Activated CD8-positive, alpha-beta memory T cell treated with anti-CD3 and anti-CD28 coated beads for 4 hours (primary cell): ENCODE results near the gene HCN2.
"Not testable (repeated sequence)": the region's sequence is repeated elsewhere in the genome, so short reads cannot be mapped to it uniquely, and the experiment has no call there.

Experiments
- DNase-seq, 2 donors: peaks; one replicate each; pipeline ENCODE4 v3.0.0-alpha.2; 2020; ENCODE audit warnings: low read depth in 2 of 2

The HCN2 gene

DNA sequence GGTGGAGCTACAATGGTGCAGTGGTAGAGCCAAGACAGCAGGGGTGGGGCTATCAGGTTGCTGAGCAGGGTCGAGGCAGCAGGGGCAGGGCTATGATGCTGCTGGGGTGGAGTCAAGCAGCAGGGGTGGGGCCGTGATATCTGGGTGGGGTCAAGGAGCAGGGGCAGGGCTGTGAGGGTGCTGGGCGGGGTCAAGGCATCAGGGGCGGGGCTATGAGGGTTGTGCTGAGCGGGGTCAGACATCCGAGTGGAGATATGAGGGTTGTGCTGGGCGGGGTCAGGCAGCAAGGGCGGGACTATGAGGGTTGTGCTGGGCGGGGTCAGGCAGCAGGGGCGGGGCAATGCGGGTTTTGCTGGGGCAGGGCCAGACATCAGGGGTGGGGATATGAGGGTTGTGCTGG, 14.7 kb downstream of the HCN2 start:
- no peak for DNase-seq

DNA sequence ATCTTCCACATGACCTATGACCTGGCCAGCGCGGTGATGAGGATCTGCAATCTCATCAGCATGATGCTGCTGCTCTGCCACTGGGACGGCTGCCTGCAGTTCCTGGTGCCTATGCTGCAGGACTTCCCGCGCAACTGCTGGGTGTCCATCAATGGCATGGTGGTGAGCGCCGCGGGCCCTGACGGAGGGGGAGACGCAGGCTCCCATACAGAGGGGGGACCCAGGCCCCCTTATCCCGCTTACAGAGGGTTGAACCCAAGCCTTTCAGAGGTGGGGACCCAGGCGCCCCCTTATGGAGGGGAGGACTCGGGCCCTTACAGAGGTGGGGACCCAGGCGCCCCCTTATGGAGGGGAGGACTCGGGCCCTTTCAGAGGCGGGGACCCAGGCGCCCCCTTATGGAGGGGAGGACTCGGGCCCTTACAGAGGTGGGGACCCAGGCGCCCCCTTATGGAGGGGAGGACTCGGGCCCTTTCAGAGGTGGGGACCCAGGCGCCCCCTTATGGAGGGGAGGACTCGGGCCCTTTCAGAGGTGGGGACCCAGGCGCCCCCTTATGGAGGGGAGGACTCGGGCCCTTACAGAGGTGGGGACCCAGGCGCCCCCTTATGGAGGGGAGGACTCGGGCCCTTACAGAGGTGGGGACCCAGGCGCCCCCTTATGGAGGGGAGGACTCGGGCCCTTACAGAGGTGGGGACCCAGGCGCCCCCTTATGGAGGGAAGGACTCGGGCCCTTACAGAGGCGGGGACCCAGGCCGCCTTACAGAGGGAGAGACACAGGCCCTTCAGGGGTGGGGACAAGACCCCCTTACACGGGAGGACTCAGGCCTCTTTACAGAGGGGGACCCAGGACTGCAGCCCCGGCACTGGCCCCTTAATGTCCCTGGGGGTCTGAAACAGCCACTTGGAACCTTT, 15.6 kb downstream of the HCN2 start:
- not testable (repeated sequence) for DNase-seq

DNA sequence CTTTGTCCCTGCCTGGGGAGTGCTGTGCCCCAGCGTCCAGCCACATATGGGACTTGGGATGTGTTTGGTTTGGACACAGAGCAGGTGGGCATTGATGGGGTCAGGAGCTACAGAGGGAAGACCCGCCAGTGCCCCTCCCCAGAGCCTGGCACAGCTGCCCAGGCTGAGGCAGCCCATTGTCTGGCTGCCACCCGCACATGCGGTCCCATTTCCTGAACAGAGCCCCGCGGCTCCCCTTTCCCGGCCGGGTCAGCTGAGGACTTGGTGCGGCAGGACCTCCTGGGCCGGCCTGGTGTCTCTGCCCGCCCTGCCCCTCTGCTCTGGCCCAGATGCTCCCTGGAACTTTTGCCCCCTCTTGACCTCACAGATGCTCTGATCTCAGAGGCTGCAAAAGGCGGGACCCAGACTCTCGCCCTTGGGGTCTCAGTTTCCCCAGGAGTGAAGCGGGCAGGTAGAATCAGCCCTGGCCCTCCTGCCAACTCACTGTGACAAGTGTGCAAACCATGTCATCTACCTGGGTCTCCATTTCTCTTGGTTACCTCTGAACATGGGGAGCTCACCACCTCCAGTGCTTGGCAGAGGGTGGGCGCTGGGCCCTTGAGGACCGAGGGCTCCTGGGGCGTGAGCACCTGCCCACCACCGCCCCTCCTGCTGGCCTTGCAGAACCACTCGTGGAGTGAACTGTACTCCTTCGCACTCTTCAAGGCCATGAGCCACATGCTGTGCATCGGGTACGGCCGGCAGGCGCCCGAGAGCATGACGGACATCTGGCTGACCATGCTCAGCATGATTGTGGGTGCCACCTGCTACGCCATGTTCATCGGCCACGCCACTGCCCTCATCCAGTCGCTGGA, 17.8 kb downstream of the HCN2 start:
- no peak for DNase-seq

DNA sequence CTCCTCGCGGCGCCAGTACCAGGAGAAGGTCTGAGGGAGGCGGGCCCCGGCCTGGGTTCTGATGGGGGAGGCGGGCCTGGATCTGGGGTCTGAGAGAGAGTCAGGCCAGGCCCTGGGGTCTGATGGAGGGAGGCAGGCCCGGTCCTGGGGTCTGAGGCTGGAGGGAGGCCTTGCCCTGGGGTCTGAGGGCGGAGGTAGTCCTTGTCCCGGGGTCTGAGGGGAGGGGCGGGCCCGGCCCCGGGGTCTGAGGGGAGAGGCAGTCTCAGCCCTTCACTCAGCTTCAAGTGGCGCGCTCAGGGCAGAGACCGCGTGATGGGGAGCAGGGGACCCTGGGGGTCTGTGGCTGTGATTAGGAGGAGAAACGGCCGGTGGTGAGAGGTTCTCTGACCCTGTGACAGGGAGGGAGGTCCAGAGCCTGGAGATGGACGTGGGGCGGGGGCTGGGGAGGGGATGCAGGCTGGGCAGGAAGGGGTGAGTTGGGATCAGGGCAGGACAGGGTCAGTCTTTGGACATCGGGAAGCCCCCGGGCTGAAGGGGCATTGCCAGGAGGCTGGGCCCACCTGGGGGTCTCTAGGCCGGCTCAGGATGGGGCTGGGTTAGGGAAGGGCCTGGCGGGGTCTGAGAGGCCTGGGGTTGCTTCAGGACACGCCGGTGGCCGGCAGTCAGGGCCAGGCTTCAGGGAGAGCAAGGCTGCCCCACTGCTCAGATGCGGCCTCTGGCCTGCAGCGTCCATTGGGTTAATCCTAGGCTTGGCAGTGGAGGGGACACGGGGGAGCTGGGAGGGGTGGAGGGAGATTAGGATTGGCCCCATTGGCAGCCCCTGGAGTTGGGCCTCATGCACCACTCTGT, 18.7 kb downstream of the HCN2 start:
- no peak for DNase-seq

DNA sequence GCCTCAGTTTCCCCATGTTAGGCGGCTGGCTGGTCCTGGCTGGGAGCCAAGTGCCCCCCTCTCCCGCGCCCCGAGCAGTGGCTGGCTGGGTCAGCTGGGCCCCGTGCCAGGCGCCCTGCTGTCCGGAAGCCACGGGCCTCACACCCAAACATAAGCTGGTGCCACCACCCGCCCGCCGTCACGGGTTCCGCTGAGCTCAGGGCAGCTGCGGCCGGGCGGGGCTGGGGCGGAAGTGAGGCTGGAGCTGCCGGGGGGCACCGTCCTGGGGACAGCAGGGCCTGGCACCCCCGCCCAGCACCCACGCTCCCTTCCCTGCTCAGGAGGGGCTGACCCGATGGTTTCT, 19.3 kb downstream of the HCN2 start:
- DNase-seq, result no peak

DNA sequence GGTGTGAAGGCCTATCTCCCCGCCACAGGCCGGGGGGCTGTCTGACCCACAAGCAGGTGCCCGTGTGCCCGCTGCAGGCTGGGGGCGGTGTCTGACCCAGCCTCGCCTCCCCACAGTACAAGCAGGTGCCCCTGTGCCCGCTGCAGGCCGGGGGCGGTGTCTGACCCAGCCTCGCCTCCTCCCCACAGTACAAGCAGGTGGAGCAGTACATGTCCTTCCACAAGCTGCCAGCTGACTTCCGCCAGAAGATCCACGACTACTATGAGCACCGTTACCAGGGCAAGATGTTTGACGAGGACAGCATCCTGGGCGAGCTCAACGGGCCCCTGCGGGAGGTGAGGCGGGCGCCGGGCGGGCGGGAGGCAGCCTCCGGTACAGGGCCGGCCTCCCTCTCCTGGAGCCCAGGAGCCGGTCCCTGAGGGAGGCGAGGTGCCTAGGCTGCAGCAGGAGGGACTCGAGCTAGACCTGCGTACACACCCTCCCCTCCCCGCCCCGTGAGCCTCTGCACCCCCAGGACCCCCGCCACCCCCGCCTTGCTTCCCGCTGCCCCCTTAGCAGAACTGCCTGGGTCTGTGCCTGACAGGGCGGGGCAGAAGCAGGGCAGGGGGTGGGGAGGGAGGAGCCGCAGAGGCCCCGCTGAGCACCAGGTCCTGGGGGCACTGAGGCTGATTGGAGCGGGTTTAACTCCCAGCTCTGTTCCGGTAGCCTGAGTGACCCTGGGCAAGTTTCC, 20.6 kb downstream of the HCN2 start:
- DNase-seq, result no peak

DNA sequence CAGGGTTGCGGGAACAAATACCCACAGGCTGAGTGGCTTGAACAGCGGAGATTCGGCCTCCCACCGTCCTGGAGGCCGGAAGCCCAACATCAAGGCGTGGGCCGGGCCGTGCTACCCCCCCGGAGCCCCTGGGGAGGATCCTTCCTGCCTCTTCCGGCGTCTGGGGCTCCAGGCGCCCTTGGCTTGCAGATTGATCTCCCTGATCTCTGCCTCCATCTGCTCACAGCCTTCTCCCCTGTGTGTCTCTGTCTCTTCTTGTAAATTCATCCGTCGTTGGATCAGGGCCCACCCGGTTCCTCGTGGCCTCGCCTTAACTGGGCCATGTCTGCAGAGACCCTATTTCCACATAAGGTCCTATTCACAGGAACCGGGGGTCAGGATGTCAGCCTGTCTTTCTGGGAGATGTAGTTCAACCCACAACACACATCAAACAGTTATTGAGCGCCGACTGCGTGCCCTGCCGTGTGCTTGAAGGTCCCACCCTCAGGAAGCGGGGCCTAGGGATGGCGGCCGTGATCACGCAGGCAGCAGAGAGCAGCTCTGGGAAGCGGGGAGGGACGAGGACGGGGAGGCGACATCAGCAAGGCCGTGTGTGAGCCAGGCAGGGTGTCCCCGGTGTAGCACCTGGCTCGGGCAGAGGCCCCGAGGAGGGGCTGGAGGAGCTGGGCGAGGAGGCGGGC, 21.3 kb downstream of the HCN2 start:
- peak in 1 of 2 donors; percentile 27 for DNase-seq

DNA sequence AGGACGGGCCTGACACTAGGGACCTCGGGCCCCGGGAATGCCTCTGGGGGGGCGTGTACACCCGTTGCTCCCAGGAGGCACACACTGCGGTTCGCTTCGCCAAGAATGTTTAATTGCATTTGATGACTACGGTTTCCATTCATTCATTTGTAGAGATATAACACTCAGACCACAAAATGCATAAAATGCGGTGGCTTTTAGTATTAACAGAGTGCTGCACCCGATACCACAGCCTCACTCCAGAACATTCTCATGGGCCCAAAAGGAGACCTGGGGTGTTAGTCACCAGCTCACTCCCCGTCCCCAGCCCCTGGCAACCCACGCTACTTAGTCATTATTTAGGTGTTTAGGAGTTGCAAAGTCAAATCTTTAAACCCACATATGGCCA, 21.8 kb downstream of the HCN2 start:
- peak; percentile 45 to 61 for DNase-seq

DNA sequence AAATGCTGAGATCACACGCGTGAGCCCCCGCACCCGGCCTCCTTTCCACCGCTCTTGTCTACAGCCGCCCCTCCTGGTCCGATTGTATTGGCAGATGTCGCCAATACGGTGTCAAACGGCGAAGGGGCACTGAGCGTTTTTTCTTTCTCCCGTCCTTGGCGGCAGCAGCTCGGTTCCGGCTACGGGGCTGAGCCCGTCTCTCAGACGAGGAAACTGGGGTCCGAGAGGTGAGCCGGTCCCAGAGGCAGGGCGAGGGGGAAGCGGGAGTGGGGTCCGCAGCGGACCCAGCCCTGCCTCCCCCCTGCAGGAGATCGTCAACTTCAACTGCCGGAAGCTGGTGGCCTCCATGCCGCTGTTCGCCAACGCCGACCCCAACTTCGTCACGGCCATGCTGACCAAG, 23.3 kb downstream of the HCN2 start:
- no peak for DNase-seq

DNA sequence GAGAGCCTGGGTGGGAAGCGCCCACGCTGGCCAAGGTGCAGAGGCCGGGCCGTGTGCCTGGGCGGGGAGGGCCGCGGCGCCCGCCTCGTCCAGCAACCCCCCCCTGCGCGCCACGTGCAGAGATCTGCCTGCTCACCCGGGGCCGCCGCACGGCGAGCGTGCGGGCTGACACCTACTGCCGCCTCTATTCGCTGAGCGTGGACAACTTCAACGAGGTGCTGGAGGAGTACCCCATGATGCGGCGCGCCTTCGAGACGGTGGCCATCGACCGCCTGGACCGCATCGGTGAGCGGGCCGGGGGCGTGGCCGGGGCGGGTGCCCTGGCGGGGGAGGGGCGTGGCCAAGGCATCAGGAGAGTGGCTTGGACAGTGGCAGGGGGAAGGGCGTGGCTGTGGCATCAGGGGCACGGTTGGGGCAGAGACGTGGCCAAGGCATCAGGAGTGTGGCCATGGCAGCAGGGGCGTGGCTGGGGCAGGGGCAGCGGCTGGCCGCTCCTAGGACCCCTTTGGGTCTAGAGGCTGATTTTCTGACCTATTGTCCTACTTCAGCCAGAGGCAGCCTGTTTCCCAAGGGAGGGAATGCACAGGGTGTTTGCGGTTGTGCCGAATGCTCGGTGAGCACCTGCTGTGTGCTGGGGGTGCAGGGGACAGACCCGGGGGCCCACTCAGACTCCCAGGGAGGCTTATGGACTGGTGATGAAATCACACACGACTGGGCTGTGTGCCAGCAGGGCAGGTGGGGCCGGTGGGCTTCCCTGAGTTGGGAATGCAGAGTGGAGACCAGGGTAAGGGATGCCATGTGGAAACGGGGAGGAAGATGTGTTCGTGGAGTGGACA, 24.3 kb downstream of the HCN2 start:
- DNase-seq, result no peak

DNA sequence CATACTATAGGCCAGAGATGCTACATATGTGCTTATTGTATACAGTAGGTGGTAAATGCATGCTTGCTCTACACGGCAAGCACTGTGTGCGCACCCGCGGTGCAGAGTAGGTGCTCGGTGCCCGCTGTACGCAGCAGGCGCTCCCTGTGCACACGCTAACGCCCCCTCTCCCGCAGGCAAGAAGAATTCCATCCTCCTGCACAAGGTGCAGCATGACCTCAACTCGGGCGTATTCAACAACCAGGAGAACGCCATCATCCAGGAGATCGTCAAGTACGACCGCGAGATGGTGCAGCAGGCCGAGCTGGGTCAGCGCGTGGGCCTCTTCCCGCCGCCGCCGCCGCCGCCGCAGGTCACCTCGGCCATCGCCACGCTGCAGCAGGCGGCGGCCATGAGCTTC, 25.9 kb downstream of the HCN2 start:
- DNase-seq, result no peak

DNA sequence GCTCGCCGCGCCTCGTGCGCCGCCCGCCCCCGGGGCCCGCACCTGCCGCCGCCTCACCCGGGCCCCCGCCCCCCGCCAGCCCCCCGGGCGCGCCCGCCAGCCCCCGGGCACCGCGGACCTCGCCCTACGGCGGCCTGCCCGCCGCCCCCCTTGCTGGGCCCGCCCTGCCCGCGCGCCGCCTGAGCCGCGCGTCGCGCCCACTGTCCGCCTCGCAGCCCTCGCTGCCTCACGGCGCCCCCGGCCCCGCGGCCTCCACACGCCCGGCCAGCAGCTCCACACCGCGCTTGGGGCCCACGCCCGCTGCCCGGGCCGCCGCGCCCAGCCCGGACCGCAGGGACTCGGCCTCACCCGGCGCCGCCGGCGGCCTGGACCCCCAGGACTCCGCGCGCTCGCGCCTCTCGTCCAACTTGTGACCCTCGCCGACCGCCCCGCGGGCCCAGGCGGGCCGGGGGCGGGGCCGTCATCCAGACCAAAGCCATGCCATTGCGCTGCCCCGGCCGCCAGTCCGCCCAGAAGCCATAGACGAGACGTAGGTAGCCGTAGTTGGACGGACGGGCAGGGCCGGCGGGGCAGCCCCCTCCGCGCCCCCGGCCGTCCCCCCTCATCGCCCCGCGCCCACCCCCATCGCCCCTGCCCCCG, 26.5 kb downstream of the HCN2 start:
- DNase-seq, result no peak

DNA sequence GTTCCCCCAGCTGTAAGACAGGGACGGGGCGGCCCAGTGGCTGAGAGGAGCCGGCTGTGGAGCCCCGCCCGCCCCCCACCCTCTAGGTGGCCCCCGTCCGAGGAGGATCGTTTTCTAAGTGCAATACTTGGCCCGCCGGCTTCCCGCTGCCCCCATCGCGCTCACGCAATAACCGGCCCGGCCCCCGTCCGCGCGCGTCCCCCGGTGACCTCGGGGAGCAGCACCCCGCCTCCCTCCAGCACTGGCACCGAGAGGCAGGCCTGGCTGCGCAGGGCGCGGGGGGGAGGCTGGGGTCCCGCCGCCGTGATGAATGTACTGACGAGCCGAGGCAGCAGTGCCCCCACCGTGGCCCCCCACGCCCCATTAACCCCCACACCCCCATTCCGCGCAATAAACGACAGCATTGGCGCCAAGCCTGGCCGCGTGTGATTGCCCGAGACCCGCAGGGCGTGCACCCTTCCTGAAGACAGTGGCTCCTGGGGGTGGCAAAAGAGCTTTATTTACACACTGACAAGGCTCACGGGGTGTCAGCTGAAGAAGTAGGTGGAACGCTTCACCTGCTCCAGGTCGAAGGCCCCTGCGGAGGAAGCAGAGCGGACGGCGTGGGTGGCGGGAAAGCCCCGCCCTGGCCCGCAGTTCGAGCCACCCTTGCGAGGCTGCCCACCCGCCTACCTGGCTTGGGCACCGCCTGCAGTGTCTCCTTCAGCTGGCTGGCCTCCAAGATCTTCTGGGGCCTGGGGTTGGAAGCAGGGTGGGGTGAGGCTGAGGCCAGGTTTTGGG, 27.3 kb downstream of the HCN2 start:
- no peak for DNase-seq

DNA sequence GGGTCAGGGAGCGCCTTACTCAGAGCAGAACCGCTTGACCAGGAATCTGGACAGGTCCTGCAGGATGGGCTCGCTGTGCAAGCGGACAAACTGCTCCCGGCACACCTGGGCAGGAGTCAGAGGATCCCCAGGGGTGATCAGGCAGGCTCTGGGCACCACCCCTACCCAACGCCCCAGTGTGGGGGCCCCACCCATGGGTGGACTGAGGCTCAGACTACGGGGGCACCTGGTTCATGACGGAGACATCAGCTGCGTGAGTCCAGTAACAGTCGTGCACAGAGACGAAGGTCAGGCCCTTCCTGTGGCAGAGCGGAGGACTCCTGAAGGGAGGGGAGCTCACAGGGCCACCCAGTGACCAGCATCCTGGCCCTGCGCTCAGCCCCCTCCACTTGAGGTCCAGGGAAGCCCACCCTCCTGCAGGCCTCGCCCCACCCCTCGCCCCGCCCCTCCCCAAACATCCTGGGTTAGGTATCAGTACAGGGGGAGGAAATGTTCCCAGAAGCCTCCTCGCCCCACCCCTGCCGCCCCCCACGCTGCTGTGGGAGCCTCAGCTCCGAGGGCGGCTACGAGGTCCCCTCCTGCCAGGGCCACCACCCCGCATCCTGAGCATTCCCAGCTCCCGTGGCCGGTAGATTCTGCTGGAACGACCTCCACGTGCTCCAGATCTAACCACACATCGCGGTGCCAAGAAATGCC, 28.0 kb downstream of the HCN2 start:
- no peak for DNase-seq

DNA sequence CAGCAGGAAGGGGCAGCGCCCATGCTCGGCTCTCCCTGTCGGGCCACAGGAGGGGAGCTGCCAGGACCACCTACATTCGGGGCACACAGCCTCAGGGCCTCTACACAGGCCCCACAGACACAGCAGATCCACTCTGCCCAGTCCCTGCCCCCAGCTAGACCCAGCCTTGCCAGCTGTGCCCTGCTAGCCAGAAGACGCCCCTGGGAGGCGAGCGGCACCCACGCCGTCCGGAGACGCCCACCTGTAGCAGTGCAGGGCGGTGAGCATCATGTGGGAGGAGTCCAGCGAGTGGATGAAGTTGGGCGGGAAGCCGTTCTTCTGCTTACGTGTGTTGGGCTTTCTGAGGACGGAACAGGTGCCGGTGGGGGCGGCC, 28.6 kb downstream of the HCN2 start:
- no peak for DNase-seq

DNA sequence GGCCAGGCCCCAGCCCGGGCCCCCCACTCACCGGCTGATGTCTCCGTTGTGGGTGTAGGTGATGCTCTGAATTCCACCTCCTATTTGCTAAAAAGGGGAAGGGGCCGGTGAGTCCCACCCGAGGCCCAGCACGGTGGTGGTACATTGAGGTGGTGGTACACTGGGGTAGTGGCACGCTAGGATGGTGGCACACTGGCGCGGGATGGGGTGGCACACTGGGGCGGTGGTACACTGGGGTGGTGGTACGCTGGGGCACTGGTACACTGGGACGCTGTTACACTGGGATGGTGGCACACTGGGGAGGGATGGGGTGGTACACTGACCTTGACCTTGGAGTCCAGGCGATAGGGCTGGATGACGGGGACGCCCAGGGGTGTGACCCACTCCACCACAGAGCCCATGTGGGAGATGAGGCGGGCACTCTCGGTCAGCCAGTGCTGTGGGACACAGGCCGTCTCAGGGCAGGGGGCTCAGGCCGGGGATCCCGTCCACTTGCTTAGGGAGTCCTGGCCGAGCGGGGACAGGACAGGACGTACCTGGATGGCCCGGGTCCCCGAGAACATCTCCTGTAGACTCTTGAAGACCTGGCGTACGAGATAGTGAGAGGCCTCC, 29.1 kb downstream of the HCN2 start:
- no peak for DNase-seq

DNA sequence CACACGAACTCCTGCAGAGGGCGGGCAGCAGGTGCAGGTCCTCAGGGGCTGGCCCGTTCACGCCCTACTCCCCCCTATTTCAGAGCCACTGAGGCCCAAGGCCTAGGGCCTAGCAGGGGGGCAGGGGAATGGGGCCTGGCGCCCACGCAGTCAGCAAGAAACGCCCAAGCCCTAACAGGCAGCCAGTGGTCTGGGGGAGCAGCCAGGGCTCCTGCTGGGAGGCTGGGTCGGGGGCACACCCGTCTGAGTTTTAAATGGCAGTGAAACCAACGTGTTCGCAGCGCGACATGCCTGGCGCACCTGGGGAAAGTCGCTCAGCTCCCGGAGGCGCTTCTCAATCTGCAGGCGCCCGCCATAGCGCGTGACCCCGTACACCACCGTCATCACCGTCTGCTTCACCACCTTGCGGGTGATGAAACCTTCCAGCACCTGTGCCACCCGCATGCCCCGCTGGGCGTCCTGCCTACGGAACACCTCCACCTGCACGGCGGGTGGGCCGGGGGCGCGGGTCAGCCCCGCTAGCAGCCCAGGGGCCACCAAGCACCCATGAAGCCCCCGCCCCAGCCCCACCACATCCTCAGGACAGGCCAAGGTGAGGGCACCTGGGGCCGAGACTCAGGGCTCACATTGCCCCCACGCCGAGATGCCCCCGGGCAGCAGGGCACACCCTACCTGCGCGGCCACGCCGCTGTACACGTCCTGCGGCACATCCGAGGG, 29.8 kb downstream of the HCN2 start:
- DNase-seq, result no peak
